NCI-H1105 (cell line): Measurements from ENCODE around the gene CYBRD1.

Experiments used
- DNase-seq: peaks from one replicate; lab custom pipeline; 2025; lab: John Stamatoyannopoulos, UW

Gene CYBRD1

GRCh38 chr2:171602352-171602751 is 80.1 kb downstream of the CYBRD1 start:
- no peak for DNase-seq
